GM12865 (cell line): ENCODE data around the gene TPRN.

Experiments
- DNase-seq: peaks from one replicate; pipeline ENCODE4 v3.0.0; 2010; ENCODE audit warnings: low read depth
- H3K4me3 ChIP-seq: 2 replicates; pipeline ENCODE4 v1.5.1; 2011; ENCODE audit warnings: mild to moderate bottlenecking, low read depth, low read length, control low read depth
- CTCF ChIP-seq: IDR thresholded peaks from 2 replicates; pipeline ENCODE4 v1.5.1; 2011; ENCODE audit warnings: low read length, control low read depth, low read depth, inconsistent platforms; ENCODE audit not compliant: insufficient read depth; ENCODE audit errors: missing control alignments

Gene TPRN

DNA sequence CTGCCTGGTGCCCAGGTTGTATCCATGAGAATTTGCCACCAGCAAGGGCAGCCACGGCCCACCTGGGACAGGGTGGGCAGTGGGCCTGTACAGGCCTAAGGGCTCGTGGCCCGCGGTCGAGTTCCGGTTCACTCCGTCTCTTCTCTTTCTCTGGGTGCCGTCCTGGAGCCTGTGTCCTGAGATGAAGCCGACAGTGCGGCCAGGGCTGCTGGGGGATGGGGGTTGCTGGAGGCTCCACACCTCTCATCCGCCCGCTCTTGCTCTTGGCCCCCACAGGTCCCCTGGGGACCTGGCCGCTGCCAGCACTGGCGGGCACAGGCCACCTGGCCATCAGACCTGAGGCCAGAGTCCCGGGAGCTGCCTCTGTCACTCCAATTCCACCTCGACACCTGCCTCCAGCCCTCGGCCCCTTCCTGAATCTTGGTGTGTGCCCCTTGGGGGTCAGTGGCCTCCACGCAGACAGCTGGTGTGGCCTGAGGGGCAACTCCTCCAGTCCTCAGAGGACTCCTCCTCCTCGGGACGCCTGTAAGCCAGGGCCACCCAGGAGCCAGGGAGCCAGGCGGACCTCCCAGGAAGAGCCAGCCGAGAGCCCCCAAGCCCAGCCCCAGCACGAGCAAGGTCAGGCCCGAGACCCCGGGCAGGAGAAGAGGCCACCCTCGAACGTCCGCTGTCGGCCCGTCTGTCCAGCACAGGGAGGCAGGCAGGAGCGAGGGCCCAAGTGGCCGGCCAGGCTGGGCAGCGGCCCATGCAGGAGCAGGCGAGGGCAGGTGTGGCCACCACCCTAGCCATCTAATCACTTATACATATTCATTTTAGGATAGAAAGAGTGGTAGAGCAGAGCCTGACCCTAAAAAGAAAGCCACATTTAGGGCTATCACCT, 35.9 kb downstream of the TPRN start:
- H3K4me3 ChIP-seq: no peak overlapping the region
- DNase-seq: no peak
- no peak for TF ChIP-seq CTCF

GRCh38 chr9:137163805-137164204, 36.7 kb downstream of the TPRN start:
- DNase-seq: no peak
- TF ChIP-seq CTCF: no peak
- H3K4me3 ChIP-seq: no peak overlapping the region

- TF ChIP-seq CTCF: no peak
- H3K4me3 ChIP-seq: peak overlapping the region; percentile 39
- DNase-seq: no peak
These were observed 37.2 kb downstream of the TPRN start for GRCh38 chr9:137163365-137163715.

DNA sequence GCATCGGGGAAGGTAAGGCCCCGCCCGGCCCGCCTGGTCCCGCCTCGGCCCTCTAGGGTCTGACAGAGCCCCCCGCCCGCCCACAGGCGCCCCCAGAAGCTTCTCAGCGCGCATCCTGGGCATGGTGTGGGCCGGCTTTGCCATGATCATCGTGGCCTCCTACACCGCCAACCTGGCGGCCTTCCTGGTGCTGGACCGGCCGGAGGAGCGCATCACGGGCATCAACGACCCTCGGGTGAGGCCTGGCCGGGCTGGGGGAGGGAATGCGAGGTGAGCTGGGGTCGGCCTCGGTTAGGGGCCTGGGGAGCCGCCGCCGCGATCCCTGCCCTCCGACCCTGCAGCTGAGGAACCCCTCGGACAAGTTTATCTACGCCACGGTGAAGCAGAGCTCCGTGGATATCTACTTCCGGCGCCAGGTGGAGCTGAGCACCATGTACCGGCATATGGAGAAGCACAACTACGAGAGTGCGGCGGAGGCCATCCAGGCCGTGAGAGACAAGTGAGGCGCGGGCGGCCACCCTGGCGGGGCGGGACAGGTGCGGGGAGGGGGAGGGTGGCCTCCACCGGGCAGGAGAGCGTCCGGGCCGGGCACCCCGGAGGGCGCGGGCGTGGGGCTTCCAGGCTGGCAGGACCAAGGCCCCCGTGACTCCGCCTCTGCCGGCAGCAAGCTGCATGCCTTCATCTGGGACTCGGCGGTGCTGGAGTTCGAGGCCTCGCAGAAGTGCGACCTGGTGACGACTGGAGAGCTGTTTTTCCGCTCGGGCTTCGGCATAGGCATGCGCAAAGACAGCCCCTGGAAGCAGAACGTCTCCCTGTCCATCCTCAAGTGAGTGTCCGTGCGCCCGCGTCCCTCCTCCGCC, 37.8 kb downstream of the TPRN start:
- TF ChIP-seq CTCF: no peak
- peak; percentile 36 for DNase-seq
- H3K4me3 ChIP-seq: peak overlapping the region; percentile 39

- no peak for DNase-seq
These were observed 38.7 kb downstream of the TPRN start for GRCh38 chr9:137161558-137162486.

More at GRCh38 chr9:137161558-137162486, 38.7 kb downstream of the TPRN start:
- no peak for TF ChIP-seq CTCF
- no peak overlapping the region; the same call in 1 of the 2 replicates for H3K4me3 ChIP-seq
